Measurements from ENCODE around the gene PTPRA. TPM values are rescaled to one million over a fixed set of nuclear protein-coding genes. Genes with fewer than 3 reads are reported as not detected.
"Not testable (repeated sequence)": the region's sequence is repeated elsewhere in the genome, so short reads cannot be mapped to it uniquely, and the experiment has no call there.

The PTPRA gene
- total and polyA plus RNA-seq, 2 of the 13 experiments (the other 11 are each of a cell fraction or from before 2014, with no cell fraction given), result 47.2 to 127 TPM

DNA sequence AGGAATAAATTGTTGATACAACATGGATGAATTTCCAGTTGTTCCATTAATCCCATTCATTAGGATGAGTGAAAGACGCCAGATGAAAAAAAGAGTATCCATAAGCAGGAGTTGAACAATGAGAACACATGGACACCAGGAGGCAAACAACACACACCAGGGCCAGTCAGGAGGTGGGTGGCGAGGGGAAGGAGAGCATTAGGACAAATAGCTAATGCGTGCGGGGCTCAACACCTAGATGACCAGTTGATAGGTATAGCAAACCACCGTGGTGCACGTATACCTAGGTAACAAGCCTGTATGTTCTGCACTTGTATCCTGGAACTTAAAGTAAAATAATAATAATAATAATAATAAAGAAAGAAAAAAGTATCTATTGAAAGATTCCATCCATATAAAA lies 43.9 kb upstream of the PTPRA start (continued):
- TF ChIP-seq FLYWCH1 (CRISPR knock-in tag; IDR thresholded peaks at IDR 0.05), result no peak
- no peak for TF ChIP-seq ZNF234 (CRISPR knock-in tag; conservative IDR thresholded peaks at IDR 0.05)
- TF ChIP-seq, protein P1, sequence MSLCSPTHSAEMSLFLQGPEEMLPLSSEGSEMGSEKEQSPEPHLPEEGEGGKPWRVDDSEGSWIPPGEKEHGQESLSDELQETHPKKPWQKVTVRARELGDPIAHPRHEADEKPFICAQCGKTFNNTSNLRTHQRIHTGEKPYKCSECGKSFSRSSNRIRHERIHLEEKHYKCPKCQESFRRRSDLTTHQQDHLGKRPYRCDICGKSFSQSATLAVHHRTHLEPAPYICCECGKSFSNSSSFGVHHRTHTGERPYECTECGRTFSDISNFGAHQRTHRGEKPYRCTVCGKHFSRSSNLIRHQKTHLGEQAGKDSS (CRISPR knock-in tag; IDR thresholded peaks at IDR 0.05; ENCODE audit: borderline replicate concordance, low read depth), result no peak
- no peak for TF ChIP-seq NAIF1 (CRISPR knock-in tag; IDR thresholded peaks at IDR 0.05; ENCODE audit: borderline replicate concordance)

DNA sequence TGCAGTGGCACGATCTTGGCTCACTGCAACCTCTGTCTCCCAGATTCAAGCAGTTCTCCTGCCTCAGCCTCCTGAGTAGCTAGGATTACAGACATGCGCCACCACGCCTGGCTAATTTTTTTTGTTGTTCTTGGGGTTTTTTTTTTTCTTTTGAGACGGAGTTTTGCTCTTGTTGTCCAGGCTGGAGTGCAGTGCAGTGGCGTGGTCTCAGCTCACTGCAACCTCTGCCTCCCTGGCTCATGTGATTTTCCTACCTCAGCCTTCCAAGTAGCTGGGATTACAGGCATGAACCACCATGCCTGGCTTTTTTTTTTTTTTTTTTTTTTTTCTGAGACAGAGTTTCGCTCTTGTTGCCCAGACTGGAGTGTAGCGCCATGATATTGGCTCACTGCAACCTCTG lies 42.1 kb upstream of the PTPRA start:
- H3K27ac ChIP-seq (ENCODE audit: extremely low read length, insufficient read depth, low read length); in situ Hi-C loops (cut with HindIII; ENCODE audit: extremely low pct_ligation_motif_present, low pct_unique_long_range_greater_than_20kb); H3K27me3 ChIP-seq (ENCODE audit: control insufficient read depth in 1 of 2, insufficient read depth in 2 of 2, low read length in 2 of 2); H3K4me3 ChIP-seq (replicated peaks in 1 of 3; ENCODE audit: insufficient read depth in 1 of 3, low read depth in 2 of 3, low read length in 3 of 3); H3K4me2 ChIP-seq (ENCODE audit: low read depth, low read length); H2AFZ ChIP-seq (ENCODE audit: low read length); DNase-seq (ENCODE audit: low spot score); H3K36me3 ChIP-seq (replicated peaks in 1 of 2; ENCODE audit: control insufficient read depth in 1 of 2, insufficient read depth in 2 of 2, low read length in 2 of 2); BruUV-seq (replicated peaks); ATAC-seq; H4K20me1 ChIP-seq (ENCODE audit: insufficient read depth, low read length); H3K9me3 ChIP-seq (ENCODE audit: low read length); H3K9ac ChIP-seq (ENCODE audit: insufficient read depth, low read depth, low read length); H3K79me2 ChIP-seq (ENCODE audit: insufficient read depth, low read length); intact Hi-C loops (cut with micrococcal nuclease; ENCODE audit: unreplicated experiment); CTCF ChIA-PET (ENCODE audit: low intra/inter-chr PET ratio, low total read pairs); FAIRE-seq: not testable (repeated sequence)
- POLR2A ChIA-PET, result interaction anchor here (1.6 kb wide), 1 partner anchor 9 kb away, joined by 4 read pairs; the partner anchor contains the start of genes PCED1A and VPS16
- 64% methylated on average over 7 of the region's 7 CpGs for WGBS (ENCODE audit: low lambda C conversion rate)
- peaks cover 11% of the 10 kb centered on the region for H3K4me1 ChIP-seq (ENCODE audit: insufficient read depth, low read length)

- FAIRE-seq, result no peak
- Histone ChIP-seq H3K27ac (ENCODE audit: extremely low read length, insufficient read depth, low read length) (no peak overlapping the region), H3K9ac (ENCODE audit: insufficient read depth, low read depth, low read length) (no peak overlapping the region), H3K4me3 (replicated peaks in 1 of 3; ENCODE audit: insufficient read depth in 1 of 3, low read depth in 2 of 3, low read length in 3 of 3) (no peak overlapping the region), H3K4me1 (ENCODE audit: insufficient read depth, low read length) (peaks cover 18% of the 10 kb centered on the region), H3K79me2 (ENCODE audit: insufficient read depth, low read length) (no peaks in the 10 kb centered on the region), H3K9me3 (ENCODE audit: low read length) (no peaks in the 10 kb centered on the region), H4K20me1 (ENCODE audit: insufficient read depth, low read length) (no peaks in the 10 kb centered on the region), H3K4me2 (ENCODE audit: low read depth, low read length) (no peak overlapping the region), H3K27me3 (ENCODE audit: control insufficient read depth in 1 of 2, insufficient read depth in 2 of 2, low read length in 2 of 2) (no peaks in the 10 kb centered on the region), H3K36me3 (replicated peaks in 1 of 2; ENCODE audit: control insufficient read depth in 1 of 2, insufficient read depth in 2 of 2, low read length in 2 of 2) (peaks cover 4 to 11% of the 10 kb centered on the region in 2 experiments; a peak in 3 of 5 replicates), H2AFZ (ENCODE audit: low read length) (no peak overlapping the region)
- intact Hi-C loops (cut with micrococcal nuclease; ENCODE audit: unreplicated experiment), result no loop called here
- DNase-seq (ENCODE audit: low spot score), result no peak
- ChIA-PET POLR2A (no interaction called here), CTCF (ENCODE audit: low intra/inter-chr PET ratio, low total read pairs) (no interaction called here)
- TSS peak; percentile 11 for BruUV-seq (replicated peaks)
- no peak for ATAC-seq
- WGBS (ENCODE audit: low lambda C conversion rate), result 96% methylated on average over 1 of the region's 1 CpG
- in situ Hi-C loops (cut with HindIII; ENCODE audit: extremely low pct_ligation_motif_present, low pct_unique_long_range_greater_than_20kb), result no loop called here
- no peak for TF ChIP-seq GATA4 (IDR thresholded peaks at IDR 0.05; ENCODE audit: borderline replicate concordance, low read depth)
- no peak for TF ChIP-seq ZSCAN22 (CRISPR knock-in tag; IDR thresholded peaks at IDR 0.05)
- no peak for TF ChIP-seq HCFC1 (IDR thresholded peaks at IDR 0.05; ENCODE audit: low read depth, low read length)
- no peak for TF ChIP-seq ELF1 (CRISPR knock-in tag; IDR thresholded peaks at IDR 0.05)
- no peak for TF ChIP-seq GPN1 (CRISPR knock-in tag; IDR thresholded peaks at IDR 0.05; ENCODE audit: borderline replicate concordance)
- TF ChIP-seq ZBTB10 (CRISPR knock-in tag; IDR thresholded peaks at IDR 0.05; ENCODE audit: borderline replicate concordance), result no peak
- TF ChIP-seq NFYC (CRISPR knock-in tag; IDR thresholded peaks at IDR 0.05), result no peak
These were observed 39.5 kb upstream of the PTPRA start for GRCh38 chr20:2833761-2834160.
